ENCODE results near the gene RAD54L. TPM values are rescaled to one million over a fixed set of nuclear protein-coding genes. Genes with fewer than 3 reads are reported as not detected.

Gene RAD54L
- total and polyA plus RNA-seq, 2 donors (not counting 1 experiment from before 2014, with no cell fraction given) = 0.66 to 1.3 TPM

- Histone ChIP-seq H3K4me2 (ENCODE audit: extremely low read depth, insufficient read depth, low read length) (peak within 1 kb of the TSS; percentile 98), H3K79me2 (ENCODE audit: control insufficient read depth, insufficient read depth, low read length) (peaks cover 93% of the 10 kb centered on the region), H3K36me3 (ENCODE audit: control insufficient read depth, insufficient read depth, low read length) (no peaks in the 10 kb centered on the region), H3K4me3 (replicated peaks in 1 of 4; ENCODE audit: control extremely low read depth in 1 of 4, insufficient read depth in 1 of 4, low read depth in 3 of 4, low read length in 4 of 4) (peak within 1 kb of the TSS; percentile 73 to 98 (median 84)), H3K27ac (ENCODE audit: insufficient read depth, low read length) (peak within 1 kb of the TSS; percentile 97), H4K20me1 (ENCODE audit: control insufficient read depth, extremely low read depth, insufficient read depth, low read length) (no peaks in the 10 kb centered on the region), H2AFZ (ENCODE audit: low read length) (peak within 1 kb of the TSS; percentile 78), H3K27me3 (ENCODE audit: control insufficient read depth, insufficient read depth, low read length) (no peaks in the 10 kb centered on the region), H3K9ac (ENCODE audit: insufficient read depth, low read length) (peak within 1 kb of the TSS; percentile 97), H3K9me3 (ENCODE audit: control insufficient read depth, insufficient read depth, low read depth, low read length) (no peaks in the 10 kb centered on the region), H3K4me1 (ENCODE audit: control insufficient read depth, extremely low read depth, insufficient read depth, low read length) (peaks cover 9% of the 10 kb centered on the region)
- DNase-seq (ENCODE audit: low read depth in 2 of 2) = peak; percentile 98 to 99
- TF ChIP-seq EZH2 (IDR thresholded peaks at IDR 0.05; ENCODE audit: low read length, missing control alignments) = no peak
Observed at GRCh38 chr1:46303038-46303871, 55.7 kb downstream of the RAD54L start, which contains the start of the genes LRRC41 and UQCRH. Gene LRRC41 (minus strand): TSS chr1:46303616. CDS start chr1:46303322, 294 bp downstream. Gene UQCRH (plus strand): TSS chr1:46303698. CDS start chr1:46303767, 69 bp downstream.

DNA sequence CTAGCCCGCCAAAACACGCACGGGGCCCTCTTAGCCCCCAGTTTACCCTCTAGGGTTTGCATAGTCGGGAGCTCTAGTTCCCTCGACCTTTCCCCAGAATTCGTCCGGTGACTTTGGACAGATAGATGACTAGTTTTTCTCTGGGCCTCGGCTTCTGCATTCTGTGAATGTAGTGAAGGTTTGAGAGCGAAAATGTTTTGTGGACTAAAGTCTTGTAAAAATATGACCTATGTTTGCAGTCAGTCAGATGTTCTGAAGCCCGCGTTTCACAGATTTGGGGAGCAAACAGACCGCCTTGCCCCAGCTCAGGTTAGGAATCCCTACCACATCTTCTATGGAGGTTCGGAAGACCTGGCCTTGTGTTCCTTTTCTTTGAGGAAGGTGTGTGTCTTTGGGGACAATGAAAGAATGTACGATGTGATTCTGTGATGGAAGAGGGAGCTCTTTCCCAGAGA lies 56.3 kb downstream of the RAD54L start:
- H3K36me3 ChIP-seq (ENCODE audit: control insufficient read depth, insufficient read depth, low read length) = no peaks in the 10 kb centered on the region
- no peaks in the 10 kb centered on the region for H3K27me3 ChIP-seq (ENCODE audit: control insufficient read depth, insufficient read depth, low read length)
- H4K20me1 ChIP-seq (ENCODE audit: control insufficient read depth, extremely low read depth, insufficient read depth, low read length) = no peaks in the 10 kb centered on the region
- peak overlapping the region; percentile 97 for H3K9ac ChIP-seq (ENCODE audit: insufficient read depth, low read length)
- H3K4me2 ChIP-seq (ENCODE audit: extremely low read depth, insufficient read depth, low read length) = peak overlapping the region; percentile 67
- no peak for DNase-seq (ENCODE audit: low read depth in 2 of 2)
- H3K4me3 ChIP-seq (replicated peaks in 1 of 4; ENCODE audit: control extremely low read depth in 1 of 4, insufficient read depth in 1 of 4, low read depth in 3 of 4, low read length in 4 of 4) = peak overlapping the region; percentile 73 to 98 (median 78)
- H3K9me3 ChIP-seq (ENCODE audit: control insufficient read depth, insufficient read depth, low read depth, low read length) = no peaks in the 10 kb centered on the region
- TF ChIP-seq, protein P1, sequence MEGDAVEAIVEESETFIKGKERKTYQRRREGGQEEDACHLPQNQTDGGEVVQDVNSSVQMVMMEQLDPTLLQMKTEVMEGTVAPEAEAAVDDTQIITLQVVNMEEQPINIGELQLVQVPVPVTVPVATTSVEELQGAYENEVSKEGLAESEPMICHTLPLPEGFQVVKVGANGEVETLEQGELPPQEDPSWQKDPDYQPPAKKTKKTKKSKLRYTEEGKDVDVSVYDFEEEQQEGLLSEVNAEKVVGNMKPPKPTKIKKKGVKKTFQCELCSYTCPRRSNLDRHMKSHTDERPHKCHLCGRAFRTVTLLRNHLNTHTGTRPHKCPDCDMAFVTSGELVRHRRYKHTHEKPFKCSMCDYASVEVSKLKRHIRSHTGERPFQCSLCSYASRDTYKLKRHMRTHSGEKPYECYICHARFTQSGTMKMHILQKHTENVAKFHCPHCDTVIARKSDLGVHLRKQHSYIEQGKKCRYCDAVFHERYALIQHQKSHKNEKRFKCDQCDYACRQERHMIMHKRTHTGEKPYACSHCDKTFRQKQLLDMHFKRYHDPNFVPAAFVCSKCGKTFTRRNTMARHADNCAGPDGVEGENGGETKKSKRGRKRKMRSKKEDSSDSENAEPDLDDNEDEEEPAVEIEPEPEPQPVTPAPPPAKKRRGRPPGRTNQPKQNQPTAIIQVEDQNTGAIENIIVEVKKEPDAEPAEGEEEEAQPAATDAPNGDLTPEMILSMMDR (conservative IDR thresholded peaks at IDR 0.05 in 1 of 2, IDR thresholded peaks at IDR 0.05 in 1 of 2; ENCODE audit: low read depth in 1 of 2, low read length in 2 of 2) = no peak
- no peak for TF ChIP-seq EZH2 (IDR thresholded peaks at IDR 0.05; ENCODE audit: low read length, missing control alignments)
- H3K27ac ChIP-seq (ENCODE audit: insufficient read depth, low read length) = peak overlapping the region; percentile 97
- H3K4me1 ChIP-seq (ENCODE audit: control insufficient read depth, extremely low read depth, insufficient read depth, low read length) = peaks cover 9% of the 10 kb centered on the region
- peak overlapping the region; percentile 77 for H2AFZ ChIP-seq (ENCODE audit: low read length)
- peaks cover 93% of the 10 kb centered on the region for H3K79me2 ChIP-seq (ENCODE audit: control insufficient read depth, insufficient read depth, low read length)

GRCh38 chr1:46306159-46306530 lies 58.6 kb downstream of the RAD54L start:
- no peak overlapping the region for H3K4me3 ChIP-seq (replicated peaks in 1 of 4; ENCODE audit: control extremely low read depth in 1 of 4, insufficient read depth in 1 of 4, low read depth in 3 of 4, low read length in 4 of 4)
- H2AFZ ChIP-seq (ENCODE audit: low read length) = no peak overlapping the region
- no peak overlapping the region for H3K4me2 ChIP-seq (ENCODE audit: extremely low read depth, insufficient read depth, low read length)

More at GRCh38 chr1:46306159-46306530, 58.6 kb downstream of the RAD54L start:
- Histone ChIP-seq H3K4me1 (ENCODE audit: control insufficient read depth, extremely low read depth, insufficient read depth, low read length) (no peaks in the 10 kb centered on the region), H3K9me3 (ENCODE audit: control insufficient read depth, insufficient read depth, low read depth, low read length) (no peaks in the 10 kb centered on the region), H4K20me1 (ENCODE audit: control insufficient read depth, extremely low read depth, insufficient read depth, low read length) (no peaks in the 10 kb centered on the region), H3K79me2 (ENCODE audit: control insufficient read depth, insufficient read depth, low read length) (peaks cover 80% of the 10 kb centered on the region), H3K27ac (ENCODE audit: insufficient read depth, low read length) (no peak overlapping the region), H3K27me3 (ENCODE audit: control insufficient read depth, insufficient read depth, low read length) (no peaks in the 10 kb centered on the region), H3K36me3 (ENCODE audit: control insufficient read depth, insufficient read depth, low read length) (peaks cover 2% of the 10 kb centered on the region), H3K9ac (ENCODE audit: insufficient read depth, low read length) (no peak overlapping the region)
- no peak for DNase-seq (ENCODE audit: low read depth in 2 of 2)
- TF ChIP-seq, protein P1 (conservative IDR thresholded peaks at IDR 0.05 in 1 of 2, IDR thresholded peaks at IDR 0.05 in 1 of 2; ENCODE audit: low read depth in 1 of 2, low read length in 2 of 2) = no peak
- TF ChIP-seq EZH2 (IDR thresholded peaks at IDR 0.05; ENCODE audit: low read length, missing control alignments) = no peak

Data from fibroblast of lung (primary cell).